NCI-H345 (cell line): Measurements from ENCODE around the gene ATP2B3.

ENCODE experiments used
- DNase-seq: peaks from one replicate; lab custom pipeline; 2025; lab: John Stamatoyannopoulos, UW

The ATP2B3 gene

DNA sequence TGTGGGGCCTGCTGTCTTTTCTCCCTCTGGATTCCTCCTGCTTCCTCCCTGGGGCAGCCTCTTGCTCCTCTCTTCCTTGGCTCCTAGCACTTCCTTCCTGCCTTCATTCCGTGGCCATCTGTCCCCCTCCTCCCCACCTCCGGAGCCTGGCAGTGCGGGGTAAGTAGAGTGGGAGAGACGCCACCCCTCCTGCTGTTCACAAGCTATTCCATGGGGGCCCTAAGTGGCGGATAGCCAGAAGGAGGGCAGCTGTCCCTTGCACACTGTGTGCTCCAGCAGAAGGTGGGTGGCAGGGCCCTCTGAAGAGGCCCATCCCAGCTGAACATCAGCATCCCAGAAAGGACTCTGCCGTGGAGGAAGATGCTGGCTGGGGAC lies 54.1 kb downstream of the ATP2B3 start:
- no peak for DNase-seq

- DNase-seq: no peak
These were observed 55.2 kb downstream of the ATP2B3 start for GRCh38 chrX:153572601-153573000.

DNA sequence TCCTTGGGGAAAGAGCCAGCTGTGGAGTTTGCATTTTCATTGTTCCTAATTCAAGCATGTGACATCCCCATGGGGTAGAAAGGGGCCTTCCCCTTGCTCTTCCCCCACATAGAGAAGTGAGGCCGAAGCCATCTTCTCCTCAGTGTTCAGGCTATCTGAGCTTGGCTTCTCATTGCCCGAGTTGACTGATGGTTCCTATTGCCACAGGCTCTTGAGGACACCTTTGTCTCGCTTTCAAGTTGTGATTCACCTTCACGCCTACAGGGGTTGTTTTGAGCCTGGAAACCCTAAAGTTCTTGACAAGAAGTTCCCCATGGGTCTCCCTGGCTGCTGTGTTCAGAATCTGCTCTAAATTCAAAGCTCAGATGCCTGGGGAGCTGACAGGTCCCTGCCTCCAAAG lies 56.5 kb downstream of the ATP2B3 start:
- DNase-seq: no peak

DNA sequence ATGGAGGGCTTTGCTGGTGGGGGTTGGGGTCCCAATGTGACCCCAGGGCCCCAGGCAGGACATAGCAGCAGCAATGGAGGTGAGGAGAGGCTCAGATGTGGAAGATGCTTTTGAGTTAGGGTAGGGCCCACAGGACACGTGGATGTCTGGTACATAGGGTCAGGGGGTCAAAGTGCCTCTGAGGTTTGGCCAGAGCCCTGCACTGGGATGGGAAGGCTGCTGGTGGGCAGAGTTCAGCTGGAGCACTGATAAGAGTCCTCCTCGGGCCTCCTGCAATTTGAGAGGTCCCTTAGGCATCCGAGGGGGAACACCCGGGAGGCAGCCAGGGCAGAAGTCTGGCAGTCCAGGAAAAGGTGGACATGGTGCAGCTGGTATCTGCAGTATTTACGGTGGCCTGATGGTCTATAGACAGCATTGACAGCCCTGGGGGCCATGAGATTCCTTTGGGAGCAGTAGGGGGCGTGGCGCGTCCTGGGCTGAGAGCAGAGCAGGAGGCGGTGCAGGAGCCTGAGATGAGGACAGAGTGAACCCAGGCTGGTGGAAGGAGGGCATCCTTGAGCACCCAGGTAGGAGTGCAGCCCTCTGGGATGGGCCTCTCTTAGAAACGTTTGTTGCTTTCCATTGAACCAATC lies 58.9 kb downstream of the ATP2B3 start:
- DNase-seq: no peak

DNA sequence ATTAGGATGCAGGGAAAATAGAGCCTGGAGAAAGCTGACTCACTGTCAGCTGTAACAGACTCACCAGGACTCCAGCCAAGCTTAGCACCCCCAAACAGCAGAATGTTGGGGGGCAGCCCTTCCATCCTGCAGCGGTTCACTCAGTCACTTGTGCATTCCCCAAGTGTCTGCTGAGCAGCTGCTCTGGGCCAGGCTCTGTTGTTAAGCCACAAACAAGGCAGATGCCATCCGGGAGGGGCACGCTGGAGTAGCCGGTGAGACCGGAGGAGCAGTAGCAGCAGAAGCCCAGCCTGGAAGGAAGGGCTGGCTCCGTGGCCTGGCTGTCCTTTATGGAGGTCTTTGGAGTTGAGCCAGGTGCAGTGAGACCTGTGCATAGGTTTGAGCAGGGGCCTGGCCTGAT lies 59.5 kb downstream of the ATP2B3 start:
- no peak for DNase-seq

- DNase-seq: no peak
These were observed 60.9 kb downstream of the ATP2B3 start for GRCh38 chrX:153578200-153578835.

DNA sequence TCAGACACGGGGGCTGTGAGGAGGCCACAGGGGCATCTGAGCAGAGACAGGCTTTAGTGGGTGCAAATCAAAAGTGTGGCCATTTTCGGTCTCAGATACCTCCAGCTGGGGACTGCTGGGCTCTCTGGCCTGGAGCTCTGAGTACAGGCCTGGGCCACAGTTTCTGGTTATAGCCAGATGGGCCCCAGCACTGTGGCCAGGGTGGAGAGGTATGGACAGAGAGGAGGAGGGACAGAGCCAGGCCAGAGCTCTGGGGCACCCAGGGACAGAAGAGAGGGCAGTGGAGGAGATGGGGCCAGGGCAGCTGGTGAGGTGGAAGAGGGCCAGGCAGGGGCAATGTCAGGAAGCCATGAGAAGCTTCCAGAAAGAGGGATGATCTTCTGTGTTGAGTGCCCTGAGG lies 61.4 kb downstream of the ATP2B3 start:
- no peak for DNase-seq

GRCh38 chrX:153580700-153581386 lies 63.4 kb downstream of the ATP2B3 start:
- no peak for DNase-seq

- DNase-seq: no peak
These were observed 65.5 kb downstream of the ATP2B3 start for GRCh38 chrX:153582896-153583295.

GRCh38 chrX:153583433-153583832 lies 66.0 kb downstream of the ATP2B3 start:
- DNase-seq: no peak

GRCh38 chrX:153585827-153586226 lies 68.4 kb downstream of the ATP2B3 start:
- no peak for DNase-seq

DNA sequence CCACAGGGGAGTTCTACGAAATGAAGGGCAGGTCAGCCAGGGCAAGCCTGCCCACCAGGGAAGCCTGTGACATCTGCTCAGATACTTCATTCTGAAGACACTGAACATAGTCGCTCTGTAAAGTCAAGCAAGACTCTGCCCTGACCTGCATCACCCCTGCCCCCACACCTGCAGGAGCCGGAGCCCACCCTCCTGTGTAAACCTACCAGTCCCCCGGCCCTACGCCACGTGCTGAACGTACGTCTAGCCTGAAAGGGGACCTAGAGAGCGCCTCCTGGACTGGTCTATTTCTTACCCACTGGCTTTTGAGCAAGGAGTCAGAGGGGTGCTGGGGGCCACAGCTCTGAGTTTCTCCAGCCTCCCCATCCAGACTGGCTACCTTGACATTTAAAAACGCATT lies 69.9 kb downstream of the ATP2B3 start:
- no peak for DNase-seq

GRCh38 chrX:153588021-153588781 lies 70.8 kb downstream of the ATP2B3 start:
- no peak for DNase-seq

DNA sequence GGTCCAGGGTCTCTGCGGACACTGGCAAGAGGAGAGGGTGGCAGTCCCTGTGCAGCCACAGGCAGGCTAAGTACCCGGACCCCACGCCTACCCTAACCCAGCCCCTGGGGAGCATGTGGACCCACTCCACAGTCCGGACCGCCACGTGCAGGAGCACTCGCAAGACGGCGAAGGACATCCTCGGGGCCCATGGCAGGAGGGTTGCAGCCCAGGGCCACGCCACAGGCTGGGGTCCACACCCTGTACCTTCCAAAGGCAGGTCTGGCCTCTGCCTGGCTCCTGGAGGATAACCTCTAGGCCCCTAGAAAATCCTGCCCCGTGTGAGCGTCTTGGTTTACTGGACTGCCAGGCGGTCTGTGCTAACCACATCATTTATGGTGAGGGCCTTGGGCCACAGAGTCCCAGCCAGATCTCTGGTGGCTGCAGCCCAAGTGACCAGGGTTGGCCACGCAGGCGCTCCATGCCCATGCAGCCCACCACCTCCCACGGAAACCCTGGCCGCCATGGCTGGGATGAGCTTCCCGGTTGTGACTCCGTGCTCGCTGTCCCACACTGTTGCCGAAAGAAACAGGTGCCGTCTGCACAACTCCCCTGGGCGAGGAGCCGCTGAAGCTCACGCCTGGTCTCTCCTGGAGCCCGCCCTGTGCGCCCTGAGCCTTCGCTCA lies 71.5 kb downstream of the ATP2B3 start:
- DNase-seq: no peak

DNA sequence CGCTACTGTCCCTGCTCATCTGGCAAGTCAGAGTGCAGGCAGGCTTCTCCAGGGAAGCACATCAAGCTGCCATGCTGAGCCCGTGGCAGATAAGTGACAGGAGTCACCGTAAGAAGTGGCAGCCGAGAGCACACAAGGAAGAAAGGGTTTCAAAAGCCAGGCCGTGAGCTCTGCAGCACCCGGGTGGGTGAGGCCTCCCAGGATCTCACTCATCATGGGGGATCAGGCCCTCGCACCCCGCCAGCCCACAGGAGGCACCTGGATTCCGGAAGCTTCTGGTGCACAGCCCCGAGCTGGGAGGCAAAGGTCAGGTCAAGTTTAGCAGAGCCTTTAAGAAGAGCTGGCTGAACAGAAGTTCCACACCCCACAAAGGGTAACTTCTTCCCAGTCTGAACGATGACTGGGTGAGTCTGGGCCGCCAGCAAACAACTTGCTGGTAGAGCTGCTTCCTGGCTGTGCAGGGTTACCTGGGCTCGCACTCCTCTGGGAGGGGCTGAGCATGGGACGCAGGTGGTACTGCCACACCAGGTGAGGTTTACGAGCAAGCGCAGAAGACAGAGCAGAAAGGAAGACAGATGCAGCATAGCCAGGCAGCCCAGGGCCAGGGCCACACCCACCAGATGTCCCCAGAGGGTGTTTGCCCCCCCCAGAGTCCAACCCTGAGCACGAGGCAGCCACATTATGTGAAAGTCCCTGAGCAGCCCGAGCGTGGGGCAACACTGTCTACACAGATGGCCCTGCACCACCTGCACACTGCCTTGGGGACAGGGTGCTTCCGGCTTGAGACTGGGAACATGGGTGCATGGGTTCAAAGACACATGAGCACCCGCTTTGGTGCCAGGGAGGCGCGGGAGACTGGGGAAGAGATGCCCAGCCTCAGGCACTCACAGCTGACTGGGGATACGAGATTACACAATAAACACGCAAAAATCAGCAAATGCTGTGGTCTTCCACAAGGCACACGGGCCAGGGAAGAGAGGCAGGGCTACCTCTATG lies 73.8 kb downstream of the ATP2B3 start:
- no peak for DNase-seq

GRCh38 chrX:153592091-153592833 lies 74.8 kb downstream of the ATP2B3 start:
- DNase-seq: no peak

GRCh38 chrX:153592966-153593688 lies 75.7 kb downstream of the ATP2B3 start:
- no peak for DNase-seq

GRCh38 chrX:153593811-153594500 lies 76.5 kb downstream of the ATP2B3 start:
- no peak for DNase-seq

DNA sequence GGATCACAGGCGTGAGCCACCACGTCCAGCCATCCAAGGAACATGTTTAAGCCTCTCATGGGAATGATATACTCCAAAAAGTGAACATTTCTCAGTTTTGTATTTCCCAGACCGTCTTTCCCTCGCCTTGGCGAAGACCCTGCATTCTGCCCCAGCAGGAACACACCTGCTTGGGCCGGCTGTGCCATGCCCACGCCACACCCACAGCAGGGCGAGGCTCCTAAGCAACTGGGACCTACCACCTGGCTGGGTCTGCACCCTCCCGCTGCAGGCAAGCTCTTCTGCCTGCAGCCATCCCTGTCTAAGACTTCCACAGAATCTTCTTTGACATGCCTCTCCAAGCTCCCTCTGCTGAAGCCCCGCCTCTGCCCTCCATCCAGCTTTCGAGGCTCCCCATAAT lies 77.9 kb downstream of the ATP2B3 start:
- no peak for DNase-seq
